Measurements from ENCODE around the gene RPL18. TPM values are rescaled to one million over a fixed set of nuclear protein-coding genes. Genes with fewer than 3 reads are reported as not detected.
"Not testable (repeated sequence)": the region's sequence is repeated elsewhere in the genome, so short reads cannot be mapped to it uniquely, and the experiment has no call there.

Gene RPL18
- polyA plus RNA-seq, 5 donors, result 1,161 to 2,077 (median 1,395) TPM

- no peak for DNase-seq
Observed at GRCh38 chr19:48596237-48596636, 22.7 kb downstream of the RPL18 start.

DNA sequence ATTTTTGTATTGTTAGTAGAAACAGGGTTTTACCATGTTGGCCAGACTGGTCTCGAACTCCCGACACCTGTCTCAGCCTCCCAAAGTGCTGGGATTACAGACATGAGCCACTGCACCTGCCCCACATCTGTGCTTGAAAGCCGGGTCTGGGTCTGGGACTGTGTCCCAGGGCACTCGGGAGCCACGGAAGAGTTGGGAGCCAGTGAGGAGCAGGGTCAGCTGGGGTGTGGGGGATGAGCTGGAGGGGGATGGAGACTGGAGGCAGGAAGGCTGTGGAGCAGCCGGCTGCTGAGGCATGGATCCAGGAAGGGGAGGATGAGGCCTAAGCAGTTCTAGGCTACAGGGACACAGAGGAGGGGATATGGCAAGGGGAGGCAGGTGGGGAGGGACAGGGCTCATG lies 23.1 kb downstream of the RPL18 start:
- no peak for DNase-seq

GRCh38 chr19:48595171-48595570 lies 23.8 kb downstream of the RPL18 start:
- no peak for DNase-seq

- no peak for DNase-seq
Observed at GRCh38 chr19:48591021-48591420, 28.0 kb downstream of the RPL18 start.

DNA sequence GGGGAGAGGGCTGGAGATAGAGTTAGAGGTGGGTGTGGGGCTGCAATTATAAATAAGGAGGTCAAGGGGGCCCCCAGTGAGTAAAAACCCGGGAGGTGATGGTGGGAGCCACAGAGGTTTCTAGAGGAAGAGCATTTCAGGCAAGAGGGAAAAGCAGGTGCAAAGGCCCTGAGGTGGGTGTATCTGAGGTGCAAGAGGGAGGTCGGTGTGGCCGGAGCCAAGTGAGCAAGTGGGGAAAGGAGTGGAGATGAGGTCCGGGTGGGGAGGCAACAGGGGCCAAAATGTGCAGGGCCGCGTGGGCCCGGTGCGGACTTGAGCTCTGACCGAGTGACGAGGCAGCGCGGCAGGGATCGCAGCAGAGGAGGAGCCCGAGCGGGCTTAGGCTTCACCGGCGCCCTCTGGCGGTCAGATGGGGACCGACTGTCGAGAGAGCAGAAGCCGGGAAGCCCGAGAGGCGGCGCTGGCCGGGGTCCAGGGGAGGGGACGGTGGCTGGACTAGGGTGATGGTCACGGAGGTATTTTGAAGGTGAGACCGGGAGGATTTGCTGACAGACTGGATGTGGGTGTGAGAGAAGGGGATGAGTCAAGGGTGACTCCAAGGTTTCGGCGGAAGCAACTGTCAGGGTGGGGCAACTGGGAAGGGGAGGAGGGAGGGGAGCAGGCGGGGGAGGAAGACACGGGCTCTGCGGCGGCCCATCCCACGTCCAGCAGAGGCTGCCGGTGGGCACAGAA lies 30.1 kb downstream of the RPL18 start:
- DNase-seq, result peak; percentile 75 to 80

GRCh38 chr19:48587387-48587786 lies 31.6 kb downstream of the RPL18 start:
- no peak for DNase-seq

GRCh38 chr19:48582168-48582567 lies 36.8 kb downstream of the RPL18 start:
- DNase-seq, result no peak

DNA sequence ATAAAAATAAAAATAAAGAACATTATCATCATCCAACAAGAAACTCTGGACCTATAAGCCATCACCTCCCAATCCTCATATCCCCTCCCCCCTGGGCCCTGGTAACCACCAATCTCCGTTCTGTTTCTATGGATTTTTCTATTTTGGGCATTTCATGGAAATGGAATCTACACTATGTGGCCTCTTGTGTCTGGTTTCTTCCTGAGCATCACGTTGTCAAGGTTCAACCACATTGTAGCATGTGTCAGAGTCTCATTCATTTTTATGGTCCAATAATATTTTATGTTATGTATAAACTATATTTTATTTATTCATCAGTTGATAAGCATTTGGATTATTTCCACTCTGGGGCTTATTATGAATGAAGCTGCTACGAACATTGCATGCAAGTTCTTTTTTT lies 40.1 kb downstream of the RPL18 start:
- no peak for DNase-seq

DNA sequence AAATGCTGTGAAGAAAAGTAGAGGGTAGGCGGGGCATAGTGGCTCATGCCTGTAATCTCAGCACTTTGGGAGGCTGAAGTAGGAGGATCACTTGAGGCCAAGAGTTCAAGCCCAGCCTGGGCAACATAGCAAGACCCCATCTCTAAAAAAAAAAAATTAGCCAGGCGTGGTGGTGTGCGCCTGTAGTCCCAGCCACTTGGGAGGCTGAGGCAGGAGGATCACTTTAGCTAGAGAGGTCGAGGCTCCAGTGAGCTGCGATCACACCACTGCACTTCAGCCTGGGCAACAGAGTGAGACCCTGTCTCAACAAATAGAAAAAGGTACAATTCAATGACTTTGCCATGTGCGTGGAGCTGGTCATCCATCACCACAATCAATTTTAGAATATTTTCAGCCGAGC lies 41.1 kb downstream of the RPL18 start:
- not testable (repeated sequence) for DNase-seq

GRCh38 chr19:48575931-48576622 lies 42.9 kb downstream of the RPL18 start:
- DNase-seq, result no peak

GRCh38 chr19:48573163-48573505 lies 45.8 kb downstream of the RPL18 start:
- no peak for DNase-seq

- no peak for DNase-seq
Observed at GRCh38 chr19:48571378-48572162, 47.4 kb downstream of the RPL18 start.

GRCh38 chr19:48569814-48570213 lies 49.2 kb downstream of the RPL18 start:
- no peak for DNase-seq

DNA sequence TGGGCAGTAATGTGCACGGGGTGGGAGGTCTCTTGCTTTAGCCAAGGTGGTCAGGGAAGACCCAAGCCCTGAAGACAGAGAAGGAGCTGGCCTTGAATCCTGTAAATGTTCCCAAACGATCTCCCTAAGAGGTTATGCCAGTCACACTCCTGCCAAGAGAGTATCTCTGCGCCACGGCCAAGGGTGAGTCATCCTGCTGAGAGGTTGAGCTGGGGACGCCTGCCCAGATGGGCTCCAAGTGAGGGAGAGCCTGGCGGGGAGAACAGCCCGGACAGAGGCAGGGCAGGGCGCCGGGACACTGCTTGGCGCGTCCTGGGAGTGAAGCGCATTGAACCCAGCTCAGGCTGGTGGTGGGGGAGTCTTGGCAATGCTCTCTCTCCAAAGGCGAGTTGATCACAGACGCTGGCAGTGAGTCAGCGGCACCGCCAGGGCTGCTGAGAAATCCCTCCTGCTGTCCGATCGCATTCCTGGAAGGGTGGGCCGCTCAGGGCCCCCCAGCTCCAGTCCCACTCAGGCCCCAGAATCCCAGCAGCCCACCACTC lies 50.6 kb downstream of the RPL18 start:
- DNase-seq, result no peak

Other genes starting within 250 kb of the RPL18 start
- 100 to 1,000 TPM; 141 to 191 (median 175) TPM for gene KDELR1, start 227.6 kb downstream of the RPL18 start, polyA plus RNA-seq (ENCODE audit: insufficient read depth in 1 of 5, insufficient read length in 5 of 5, low replicate concordance in 1 of 5)
- under 1 TPM; 0.13 to 0.58 (median 0.40) TPM for gene GRIN2D, start 225.5 kb downstream of the RPL18 start, polyA plus RNA-seq (ENCODE audit: insufficient read depth in 1 of 5, insufficient read length in 5 of 5, low replicate concordance in 1 of 5)
- gene GRWD1, start 173.2 kb downstream of the RPL18 start, polyA plus RNA-seq (ENCODE audit: insufficient read depth in 1 of 5, insufficient read length in 5 of 5, low replicate concordance in 1 of 5), result 10 to 100 TPM; 17.5 to 30.9 (median 21.7) TPM
- gene KCNJ14, start 163.6 kb downstream of the RPL18 start, polyA plus RNA-seq (ENCODE audit: insufficient read depth in 1 of 5, insufficient read length in 5 of 5, low replicate concordance in 1 of 5), result 1 to 10 TPM in 3 of 5 donors, under 1 TPM in 2; 0.70 to 1.5 (median 1.2) TPM
- 100 to 1,000 TPM in 2 of 5 donors, 10 to 100 TPM in 3; 72.6 to 112 (median 87.8) TPM for gene CYTH2, start 149.8 kb downstream of the RPL18 start, polyA plus RNA-seq (ENCODE audit: insufficient read depth in 1 of 5, insufficient read length in 5 of 5, low replicate concordance in 1 of 5)
- 1 to 10 TPM; 1.4 to 4.0 (median 2.6) TPM for gene LMTK3, start 107.3 kb downstream of the RPL18 start, polyA plus RNA-seq (ENCODE audit: insufficient read depth in 1 of 5, insufficient read length in 5 of 5, low replicate concordance in 1 of 5)
- 1 to 10 TPM; 1.6 to 4.2 (median 3.3) TPM for gene SULT2B1, start 67.0 kb downstream of the RPL18 start, polyA plus RNA-seq (ENCODE audit: insufficient read depth in 1 of 5, insufficient read length in 5 of 5, low replicate concordance in 1 of 5)
- under 1 TPM; 0.11 to 0.76 (median 0.32) TPM for gene SPACA4, start 12.4 kb downstream of the RPL18 start, polyA plus RNA-seq (ENCODE audit: insufficient read depth in 1 of 5, insufficient read length in 5 of 5, low replicate concordance in 1 of 5)
- 10 to 100 TPM in 2 of 5 donors, 1 to 10 TPM in 3; 3.7 to 11.6 (median 4.8) TPM for gene FAM83E, start 4.1 kb downstream of the RPL18 start, polyA plus RNA-seq (ENCODE audit: insufficient read depth in 1 of 5, insufficient read length in 5 of 5, low replicate concordance in 1 of 5)
- 10 to 100 TPM; 10.0 to 17.8 (median 11.6) TPM for gene SPHK2, start 328 bp upstream of the RPL18 start, polyA plus RNA-seq (ENCODE audit: insufficient read depth in 1 of 5, insufficient read length in 5 of 5, low replicate concordance in 1 of 5)
- gene DBP, start 18.2 kb upstream of the RPL18 start, polyA plus RNA-seq (ENCODE audit: insufficient read depth in 1 of 5, insufficient read length in 5 of 5, low replicate concordance in 1 of 5), result 10 to 100 TPM in 3 of 5 donors, 1 to 10 TPM in 2; 6.3 to 14.0 (median 10.5) TPM
- gene CA11, start 27.0 kb upstream of the RPL18 start, polyA plus RNA-seq (ENCODE audit: insufficient read depth in 1 of 5, insufficient read length in 5 of 5, low replicate concordance in 1 of 5), result 1 to 10 TPM; 3.8 to 7.5 (median 5.7) TPM
- gene NTN5, start 53.8 kb upstream of the RPL18 start, polyA plus RNA-seq (ENCODE audit: insufficient read depth in 1 of 5, insufficient read length in 5 of 5, low replicate concordance in 1 of 5), result 1 to 10 TPM in 3 of 5 donors, under 1 TPM in 2; 0.43 to 2.2 (median 1.5) TPM
- gene FUT2, start 76.8 kb upstream of the RPL18 start, polyA plus RNA-seq (ENCODE audit: insufficient read depth in 1 of 5, insufficient read length in 5 of 5, low replicate concordance in 1 of 5), result 1 to 10 TPM; 1.5 to 3.2 (median 2.3) TPM
- 10 to 100 TPM in 1 of 5 donors, 1 to 10 TPM in 4; 4.3 to 11.8 (median 4.6) TPM for gene MAMSTR, start 100.5 kb upstream of the RPL18 start, polyA plus RNA-seq (ENCODE audit: insufficient read depth in 1 of 5, insufficient read length in 5 of 5, low replicate concordance in 1 of 5)
- 10 to 100 TPM; 14.6 to 29.8 (median 17.7) TPM for gene RASIP1, start 121.4 kb upstream of the RPL18 start, polyA plus RNA-seq (ENCODE audit: insufficient read depth in 1 of 5, insufficient read length in 5 of 5, low replicate concordance in 1 of 5)
- 1 to 10 TPM in 4 of 5 donors, under 1 TPM in 1; 0.40 to 2.1 (median 1.6) TPM for gene IZUMO1, start 127.7 kb upstream of the RPL18 start, polyA plus RNA-seq (ENCODE audit: insufficient read depth in 1 of 5, insufficient read length in 5 of 5, low replicate concordance in 1 of 5)
- gene FUT1, start 133.5 kb upstream of the RPL18 start, polyA plus RNA-seq (ENCODE audit: insufficient read depth in 1 of 5, insufficient read length in 5 of 5, low replicate concordance in 1 of 5), result 1 to 10 TPM; 4.5 to 7.0 (median 5.8) TPM
- gene FGF21, start 136.3 kb upstream of the RPL18 start, polyA plus RNA-seq (ENCODE audit: insufficient read depth in 1 of 5, insufficient read length in 5 of 5, low replicate concordance in 1 of 5), result not detected
- gene BCAT2, start 191.9 kb upstream of the RPL18 start, polyA plus RNA-seq (ENCODE audit: insufficient read depth in 1 of 5, insufficient read length in 5 of 5, low replicate concordance in 1 of 5), result 10 to 100 TPM; 33.3 to 58.9 (median 42.9) TPM
- gene HSD17B14, start 217.3 kb upstream of the RPL18 start, polyA plus RNA-seq (ENCODE audit: insufficient read depth in 1 of 5, insufficient read length in 5 of 5, low replicate concordance in 1 of 5), result 1 to 10 TPM; 6.9 to 9.9 (median 8.6) TPM
- gene PLEKHA4, start 249.4 kb upstream of the RPL18 start, polyA plus RNA-seq (ENCODE audit: insufficient read depth in 1 of 5, insufficient read length in 5 of 5, low replicate concordance in 1 of 5), result 10 to 100 TPM; 12.9 to 23.2 (median 15.5) TPM